GM23338 (cell line): Measurements from ENCODE around the gene EPHA4. TPM values are rescaled to one million over a fixed set of nuclear protein-coding genes. Genes with fewer than 3 reads are reported as not detected.

Experiments used
- ATAC-seq: fragments of 200-7000 bp; cut with Tn5 transposase; 3 replicates; pipeline ENCODE4 v1.9.1; 2020
- DNase-seq: peaks from one replicate; pipeline ENCODE4 v3.0.0-alpha.2; 2015; ENCODE audit warnings: low spot score
- H2AFZ ChIP-seq: fragments of 200-600 bp; sonication (generic); 2 replicates; pipeline ENCODE4 v1.8.0; 2016; ENCODE audit warnings: antibody characterized with exemption, mild to moderate bottlenecking, moderate library complexity
- H3F3A ChIP-seq: fragments of 200-600 bp; sonication (generic); replicated peaks from 2 replicates; pipeline ENCODE4 v1.8.0; 2017; ENCODE audit warnings: antibody characterized with exemption, mixed run types, low read depth
- H3K27ac ChIP-seq: fragments of 200-600 bp; sonication (generic); 2 replicates; pipeline ENCODE4 v1.6.1; 2016; ENCODE audit warnings: low read depth
- H3K27me3 ChIP-seq: fragments of 200-600 bp; sonication (generic); 2 replicates; pipeline ENCODE4 v1.8.0; 2016; ENCODE audit warnings: mild to moderate bottlenecking, mixed run types, moderate library complexity; ENCODE audit not compliant: insufficient read depth
- H3K36me3 ChIP-seq: fragments of 200-600 bp; sonication (generic); 2 replicates; pipeline ENCODE4 v1.8.0; 2016; ENCODE audit warnings: mild to moderate bottlenecking; ENCODE audit not compliant: insufficient read depth
- H3K4me1 ChIP-seq: fragments of 200-600 bp; sonication (generic); 2 replicates; pipeline ENCODE4 v1.8.0; 2016; ENCODE audit warnings: mild to moderate bottlenecking, moderate library complexity; ENCODE audit not compliant: insufficient read depth
- H3K4me2 ChIP-seq: fragments of 200-600 bp; sonication (generic); 2 replicates; pipeline ENCODE4 v1.7.1; 2017; ENCODE audit warnings: mixed run types
- H3K4me3 ChIP-seq: fragments of 200-600 bp; sonication (generic); 2 replicates; pipeline ENCODE4 v1.6.1; 2016; ENCODE audit warnings: mixed run types
- H3K79me2 ChIP-seq: fragments of 200-600 bp; sonication (generic); replicated peaks from 2 replicates; pipeline ENCODE4 v1.8.0; 2017; ENCODE audit warnings: mild to moderate bottlenecking; ENCODE audit not compliant: insufficient read depth
- H3K9me2 ChIP-seq: fragments of 200-600 bp; sonication (generic); 2 replicates; pipeline ENCODE4 v1.8.0; 2017; ENCODE audit not compliant: insufficient read depth
- H4K20me1 ChIP-seq: fragments of 200-600 bp; sonication (generic); replicated peaks from 2 replicates; pipeline ENCODE4 v1.8.0; 2017; ENCODE audit warnings: mild to moderate bottlenecking; ENCODE audit not compliant: insufficient read depth
- H3K27ac Mint-ChIP-seq: 2 replicates; pipeline ENCODE4 v1.8.0; 2020; ENCODE audit warnings: inconsistent platforms, mild to moderate bottlenecking, moderate library complexity, mixed read lengths
- H3K27me3 Mint-ChIP-seq: 3 replicates; pipeline ENCODE4 v1.8.0; 2022; ENCODE audit warnings: low read depth, mild to moderate bottlenecking, moderate library complexity, mixed read lengths, inconsistent platforms; ENCODE audit not compliant: insufficient read depth, poor library complexity
- H3K36me3 Mint-ChIP-seq: 3 replicates; pipeline ENCODE4 v1.8.0; 2021; ENCODE audit warnings: low read depth, mild to moderate bottlenecking, inconsistent platforms, moderate library complexity, mixed read lengths
- H3K4me1 Mint-ChIP-seq: 3 replicates; pipeline ENCODE4 v1.8.0; 2020; ENCODE audit warnings: mild to moderate bottlenecking, inconsistent platforms, mixed read lengths
- H3K4me3 Mint-ChIP-seq: 3 replicates; pipeline ENCODE4 v1.8.0; 2021; ENCODE audit warnings: moderate library complexity, mild to moderate bottlenecking, inconsistent platforms, mixed read lengths
- H3K9me3 Mint-ChIP-seq: 3 replicates; pipeline ENCODE4 v1.8.0; 2020; ENCODE audit warnings: moderate library complexity, mild to moderate bottlenecking, inconsistent platforms, mixed read lengths
- CREB1 ChIP-seq: fragments of 250-450 bp; sonication (Bioruptor Pico); IDR thresholded peaks from 2 replicates; pipeline ENCODE4 v1.5.0; 2020; ENCODE audit warnings: low read depth, mild to moderate bottlenecking, moderate library complexity
- CTCF ChIP-seq, 2 experiments: fragments of 200-600 bp in 1 of 2; sonication (generic) in 1 of 2; conservative IDR thresholded peaks; 2 replicates each; pipeline versions ENCODE4 v1.5.1 to v1.6.1; 2016 to 2017; ENCODE audit warnings: antibody characterized with exemption in 2 of 2, low read depth in 2 of 2, mild to moderate bottlenecking in 2 of 2, moderate library complexity in 1 of 2
- ETS1 ChIP-seq: IDR thresholded peaks from 2 replicates; pipeline ENCODE4 v1.6.1; 2016; ENCODE audit warnings: antibody characterized with exemption
- EZH2 ChIP-seq: fragments of 200-600 bp; sonication (generic); IDR thresholded peaks from one replicate; pipeline ENCODE4 v1.8.0; 2017; ENCODE audit warnings: antibody characterized with exemption, mild to moderate bottlenecking, low read depth; ENCODE audit not compliant: unreplicated experiment
- EZH2phosphoT487 ChIP-seq: fragments of 200-600 bp; sonication (generic); IDR thresholded peaks from one replicate; pipeline ENCODE4 v1.8.1; 2018; ENCODE audit warnings: antibody characterized with exemption; ENCODE audit not compliant: unreplicated experiment
- JUNB ChIP-seq: IDR thresholded peaks from one replicate; pipeline ENCODE4 v1.6.1; 2016; ENCODE audit warnings: antibody characterized with exemption; ENCODE audit not compliant: unreplicated experiment
- NANOG ChIP-seq: IDR thresholded peaks from 2 replicates; pipeline ENCODE4 v1.6.1; 2016; ENCODE audit warnings: antibody characterized with exemption, borderline replicate concordance
- POLR2AphosphoS5 ChIP-seq: IDR thresholded peaks from 2 replicates; pipeline ENCODE4 v1.6.1; 2016; ENCODE audit warnings: antibody characterized with exemption, low read depth
- REST ChIP-seq: IDR thresholded peaks from one replicate; pipeline ENCODE4 v1.6.1; 2018; ENCODE audit warnings: antibody characterized with exemption; ENCODE audit not compliant: unreplicated experiment
- STAT1 ChIP-seq: IDR thresholded peaks from one replicate; pipeline ENCODE4 v1.6.1; 2016; ENCODE audit warnings: antibody characterized with exemption; ENCODE audit not compliant: unreplicated experiment
- ZNF114 ChIP-seq: fragments of 250-450 bp; sonication (Bioruptor Pico); IDR thresholded peaks from 2 replicates; pipeline ENCODE4 v1.5.0; 2020; ENCODE audit warnings: mild to moderate bottlenecking, moderate library complexity
- ZNF331 ChIP-seq: fragments of 250-450 bp; sonication (Bioruptor Pico); IDR thresholded peaks from 2 replicates; pipeline ENCODE4 v1.5.0; 2020; ENCODE audit warnings: low read depth, mild to moderate bottlenecking, moderate library complexity
- ZNF462 ChIP-seq: fragments of 250-450 bp; sonication (Bioruptor Pico); IDR thresholded peaks from 2 replicates; pipeline ENCODE4 v1.5.0; 2020; ENCODE audit warnings: mild to moderate bottlenecking, moderate library complexity
- polyA plus RNA-seq: library from polyadenylated mRNA; unstranded; fragments of >200 nt; fragmentation: Nextera tagmentation; extraction: Ambion mirVana; gene quantifications from 2 replicates; pipeline ENCODE4 v1.2.1, GENCODE V29; 2016
- total RNA-seq: library from RNA; depleted of rRNA; stranded (reverse); fragments of >200 nt; shearing (Covaris generic); gene quantifications from 2 replicates; pipeline ENCODE4 v1.2.3, GENCODE V29; 2014

The EPHA4 gene
- total and polyA plus RNA-seq, 2 experiments from 2014 or later, result 4.1 to 6.2 TPM

- Histone ChIP-seq H3F3A (no peaks in the 10 kb centered on the region), H4K20me1 (no peaks in the 10 kb centered on the region), H3K4me2 (no peak overlapping the region), H2AFZ (no peak overlapping the region), H3K79me2 (no peaks in the 10 kb centered on the region), H3K4me1 (no peaks in the 10 kb centered on the region), H3K27ac (no peak overlapping the region), H3K9me2 (no peaks in the 10 kb centered on the region; the same call in 1 of the 2 replicates), H3K27me3 (no peaks in the 10 kb centered on the region), H3K4me3 (no peak overlapping the region), H3K36me3 (no peaks in the 10 kb centered on the region)
- H3K4me3 Mint-ChIP-seq, result no peak overlapping the region
- no peaks in the 10 kb centered on the region for H3K4me1 Mint-ChIP-seq
- no peak overlapping the region for H3K27ac Mint-ChIP-seq
- H3K36me3 Mint-ChIP-seq, result peaks cover 4% of the 10 kb centered on the region; the same call in 1 of the 3 replicates
- no peaks in the 10 kb centered on the region for H3K27me3 Mint-ChIP-seq
- TF ChIP-seq EZH2 (no peak), EZH2phosphoT487 (no peak), JUNB (no peak), ZNF331 (no peak), ETS1 (no peak), NANOG (no peak), POLR2AphosphoS5 (no peak), CREB1 (no peak), STAT1 (no peak), REST (no peak), ZNF462 (CRISPR knock-in tag) (no peak), CTCF (conservative IDR thresholded peaks at IDR 0.05; ENCODE audit: low read depth in 2 of 2) (no peak), ZNF114 (CRISPR knock-in tag) (no peak)
- DNase-seq (no peak), ATAC-seq (no peak)
- H3K9me3 Mint-ChIP-seq, result peaks cover 8% of the 10 kb centered on the region; the same call in 2 of the 3 replicates
These were observed 170.0 kb downstream of the EPHA4 start for GRCh38 chr2:221402072-221402471.
